Endothelial cell of umbilical vein (primary cell): ENCODE results near the gene EEFSEC. TPM values are rescaled to one million over a fixed set of nuclear protein-coding genes. Genes with fewer than 3 reads are reported as not detected.

ENCODE experiments used
- BruUV-seq: library from RNA; stranded (reverse); fragments of 400-500 nt; replicated peaks from 2 replicates; lab custom pipeline; 2021; lab: Mats Ljungman, UMichigan
- CTCF ChIA-PET: fragments of 300-600, 350-600 bp; sonication (Branson Sonifier 250); formaldehyde crosslinking; loops from one replicate; lab custom pipeline; 2021; ENCODE audit warnings: antibody characterized with exemption, inconsistent platforms; lab: Charles Lee
- POLR2A ChIA-PET: fragments of 300-600, 350-600 bp; sonication (Branson Sonifier 250); formaldehyde crosslinking; loops from one replicate; lab custom pipeline; 2021; ENCODE audit warnings: antibody characterized with exemption, inconsistent platforms; lab: Charles Lee
- DNase-seq: peaks from one replicate; pipeline ENCODE4 v3.0.0-alpha.2; 2011; ENCODE audit warnings: low read depth, low spot score
- FAIRE-seq: peaks from 2 replicates; lab custom pipeline; 2011; peaks lifted over from hg19 to GRCh38; lab: Jason Lieb, UNC
- H2AFZ ChIP-seq: 2 replicates; pipeline ENCODE4 v1.6.0; 2012; ENCODE audit warnings: low read depth, low read length, control low read depth, inconsistent platforms
- H3K27ac ChIP-seq: 2 replicates; pipeline ENCODE4 v1.5.1; 2011; ENCODE audit warnings: low read depth, mild to moderate bottlenecking, control low read depth, low read length, moderate library complexity; ENCODE audit not compliant: insufficient read depth
- H3K27me3 ChIP-seq, 2 experiments: 2 replicates each; pipeline versions ENCODE4 v1.6.0 to v1.6.1; 2011; ENCODE audit warnings: low read length in 2 of 2, mixed read lengths in 1 of 2; ENCODE audit not compliant: control insufficient read depth in 2 of 2, insufficient read depth in 2 of 2
- H3K36me3 ChIP-seq, 2 experiments: 2 replicates in 1 of 2; 3 replicates in 1 of 2; pipeline ENCODE4 v1.5.1; 2011; ENCODE audit warnings: low read length in 2 of 2, mild to moderate bottlenecking in 1 of 2, moderate library complexity in 1 of 2; ENCODE audit not compliant: control insufficient read depth in 2 of 2, insufficient read depth in 2 of 2; ENCODE audit errors: extremely low read depth in 1 of 2
- H3K4me1 ChIP-seq: 3 replicates; pipeline ENCODE4 v1.5.1; 2011; ENCODE audit warnings: mild to moderate bottlenecking, low read length; ENCODE audit not compliant: control insufficient read depth, insufficient read depth; ENCODE audit errors: extremely low read depth
- H3K4me2 ChIP-seq: 2 replicates; pipeline ENCODE4 v1.6.1; 2011; ENCODE audit warnings: low read length, control low read depth, mixed read lengths; ENCODE audit not compliant: insufficient read depth
- H3K4me3 ChIP-seq, 3 experiments: fragments of 200-600 bp in 1 of 3; sonication (generic), shearing (Covaris generic) in 1 of 3; replicated peaks in 1 of 3; 2 replicates each; pipeline ENCODE4 v1.5.1; 2011 to 2016; ENCODE audit warnings: control low read depth in 3 of 3, low read length in 3 of 3, mild to moderate bottlenecking in 2 of 3, inconsistent platforms in 1 of 3, low read depth in 1 of 3, moderate library complexity in 1 of 3; ENCODE audit not compliant: insufficient read depth in 1 of 3
- H3K79me2 ChIP-seq: 2 replicates; pipeline ENCODE4 v1.6.0; 2012; ENCODE audit warnings: low read length, inconsistent platforms; ENCODE audit not compliant: control insufficient read depth, insufficient read depth
- H3K9ac ChIP-seq: replicated peaks from 2 replicates; pipeline ENCODE3; 2011; ENCODE audit warnings: low read length, control low read depth; ENCODE audit not compliant: insufficient read depth; ENCODE audit errors: extremely low read depth
- H3K9me1 ChIP-seq: replicated peaks from 3 replicates; pipeline ENCODE4 v1.6.0; 2011; ENCODE audit warnings: mild to moderate bottlenecking, low read length; ENCODE audit not compliant: control insufficient read depth, insufficient read depth; ENCODE audit errors: extremely low read depth
- H3K9me3 ChIP-seq: replicated peaks from 2 replicates; pipeline ENCODE4 v1.5.1; 2012; ENCODE audit warnings: low read length, inconsistent platforms; ENCODE audit not compliant: control insufficient read depth, insufficient read depth
- H4K20me1 ChIP-seq: replicated peaks from 2 replicates; pipeline ENCODE3; 2011; ENCODE audit warnings: mild to moderate bottlenecking, low read length; ENCODE audit not compliant: control insufficient read depth, insufficient read depth; ENCODE audit errors: extremely low read depth
- EZH2 ChIP-seq: IDR thresholded peaks from 2 replicates; pipeline ENCODE4 v1.6.1; 2012; ENCODE audit warnings: borderline replicate concordance, low read depth, mild to moderate bottlenecking, moderate library complexity, low read length, inconsistent platforms; ENCODE audit not compliant: severe bottlenecking
- FOS ChIP-seq: IDR thresholded peaks from 2 replicates; pipeline ENCODE4 v1.6.1; 2011; ENCODE audit warnings: mild to moderate bottlenecking, low read length, moderate library complexity, borderline replicate concordance; ENCODE audit not compliant: insufficient read depth
- GATA2 ChIP-seq: IDR thresholded peaks from 2 replicates; pipeline ENCODE4 v1.7.0; 2011; ENCODE audit warnings: low read depth, mild to moderate bottlenecking, moderate library complexity, mixed read lengths, low read length; ENCODE audit not compliant: insufficient read length, insufficient read depth
- JUN ChIP-seq: IDR thresholded peaks from 2 replicates; pipeline ENCODE4 v1.6.1; 2011; ENCODE audit warnings: borderline replicate concordance, low read depth; ENCODE audit not compliant: insufficient read length, insufficient read depth
- MYC ChIP-seq: IDR thresholded peaks from one replicate; pipeline ENCODE4 v1.6.1; 2011; ENCODE audit warnings: mild to moderate bottlenecking, low read depth, low read length
- POLR2A ChIP-seq: IDR thresholded peaks from 2 replicates; pipeline ENCODE4 v1.6.1; 2012; ENCODE audit warnings: low read depth, mild to moderate bottlenecking, control low read depth, low read length
- POLR2AphosphoS5 ChIP-seq: IDR thresholded peaks from 2 replicates; pipeline ENCODE4 v1.6.1; 2012; ENCODE audit warnings: low read depth, mild to moderate bottlenecking, control low read depth, low read length, moderate library complexity; ENCODE audit not compliant: insufficient read depth
- dilution Hi-C: fragments of 300-500 bp; cut with MboI; formaldehyde crosslinking; loops from one replicate; pipeline ENCODE4 v1.15.0; 2019; ENCODE audit warnings: low sequenced_read_pairs; ENCODE audit not compliant: extremely low pct_ligation_motif_present
- intact Hi-C: fragments of 100-400 bp; cut with micrococcal nuclease; formaldehyde crosslinking; loops from one replicate; pipeline ENCODE4 v1.10.0; 2022
- polyA plus RNA-seq, 4 experiments: library from polyadenylated mRNA; depleted of rRNA in 3 of 4; stranded (reverse) in 3 of 4; unstranded in 1 of 4; fragments of >200 nt; gene quantifications; 2 replicates each; pipeline versions ENCODE4 v1.2.1 to v1.2.3, GENCODE V29; 2011 to 2012; ENCODE audit warnings: missing spikeins in 1 of 4
- total RNA-seq: library from RNA; stranded (reverse); gene quantifications from 2 replicates; pipeline ENCODE4 v1.2.3, GENCODE V29; 2021
- TF ChIP-seq, protein P1 (sequence below): IDR thresholded peaks from 2 replicates; pipeline ENCODE4 v1.6.1; 2011; ENCODE audit not compliant: insufficient read depth, insufficient read length
- TF ChIP-seq, protein P2 (sequence below), 2 donors: IDR thresholded peaks; 1 replicate in 1 of 2; 2 replicates in 1 of 2; pipeline ENCODE4 v1.5.1; 2011; ENCODE audit warnings: low read length in 2 of 2, mild to moderate bottlenecking in 2 of 2, moderate library complexity in 2 of 2, control low read depth in 1 of 2, inconsistent platforms in 1 of 2, low read depth in 1 of 2; ENCODE audit not compliant: insufficient read depth in 1 of 2; ENCODE audit errors: extremely low read depth in 1 of 2

The EEFSEC gene
- total and polyA plus RNA-seq, 2 donors (not counting 3 experiments of a cell fraction or from before 2014, with no cell fraction given) = 13.1 to 14.5 TPM

DNA sequence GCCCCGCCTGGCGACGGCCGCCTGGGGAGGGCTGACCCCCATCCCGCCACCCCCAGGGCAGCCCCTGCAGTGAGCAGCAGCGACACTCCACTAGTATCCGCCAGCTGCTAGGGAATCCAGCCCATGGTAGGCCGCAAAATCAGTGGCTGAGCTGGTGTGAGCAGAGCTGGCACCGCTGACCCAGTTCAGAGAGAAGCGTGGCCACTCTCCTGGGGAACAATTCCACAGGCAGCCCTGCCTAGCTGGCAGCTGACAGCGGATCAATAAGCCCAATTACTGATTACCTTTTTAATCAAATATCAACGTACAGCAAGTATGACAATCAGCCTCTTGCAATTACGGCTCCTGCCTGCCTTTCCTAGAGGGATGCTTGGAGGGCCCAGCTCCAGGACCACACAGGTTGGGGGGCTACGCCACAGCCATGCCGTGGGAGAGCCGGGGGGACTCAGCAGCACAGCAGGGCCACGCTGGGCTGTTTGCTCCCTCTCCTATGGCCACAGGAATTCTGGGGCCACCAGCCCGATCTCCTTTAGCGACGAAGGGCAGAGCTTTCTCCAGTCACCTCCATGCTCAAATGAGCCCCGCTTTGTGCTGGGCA lies 299.5 kb downstream of the EEFSEC start:
- Histone ChIP-seq H3K79me2 (no peaks in the 10 kb centered on the region), H3K4me2 (no peak overlapping the region), H3K9me1 (no peaks in the 10 kb centered on the region), H3K9me3 (no peaks in the 10 kb centered on the region), H3K27ac (no peak overlapping the region), H3K4me1 (peaks cover 6% of the 10 kb centered on the region), H2AFZ (no peak overlapping the region), H3K36me3 (no peaks in the 10 kb centered on the region), H4K20me1 (no peaks in the 10 kb centered on the region), H3K4me3 (no peak overlapping the region), H3K9ac (no peak overlapping the region), H3K27me3 (peaks cover 5 to 22% of the 10 kb centered on the region in 2 experiments)
- DNase-seq = no peak
- FAIRE-seq = no peak
- dilution Hi-C loops (no loop called here), intact Hi-C loops (no loop called here)
- POLR2A ChIA-PET = no interaction called here
- TF ChIP-seq POLR2A (no peak), FOS (no peak), GATA2 (no peak), EZH2 (no peak), MYC (no peak), POLR2AphosphoS5 (no peak), JUN (no peak)
- TF ChIP-seq, protein P1, sequence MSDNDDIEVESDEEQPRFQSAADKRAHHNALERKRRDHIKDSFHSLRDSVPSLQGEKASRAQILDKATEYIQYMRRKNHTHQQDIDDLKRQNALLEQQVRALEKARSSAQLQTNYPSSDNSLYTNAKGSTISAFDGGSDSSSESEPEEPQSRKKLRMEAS = no peak
- TF ChIP-seq, protein P2, sequence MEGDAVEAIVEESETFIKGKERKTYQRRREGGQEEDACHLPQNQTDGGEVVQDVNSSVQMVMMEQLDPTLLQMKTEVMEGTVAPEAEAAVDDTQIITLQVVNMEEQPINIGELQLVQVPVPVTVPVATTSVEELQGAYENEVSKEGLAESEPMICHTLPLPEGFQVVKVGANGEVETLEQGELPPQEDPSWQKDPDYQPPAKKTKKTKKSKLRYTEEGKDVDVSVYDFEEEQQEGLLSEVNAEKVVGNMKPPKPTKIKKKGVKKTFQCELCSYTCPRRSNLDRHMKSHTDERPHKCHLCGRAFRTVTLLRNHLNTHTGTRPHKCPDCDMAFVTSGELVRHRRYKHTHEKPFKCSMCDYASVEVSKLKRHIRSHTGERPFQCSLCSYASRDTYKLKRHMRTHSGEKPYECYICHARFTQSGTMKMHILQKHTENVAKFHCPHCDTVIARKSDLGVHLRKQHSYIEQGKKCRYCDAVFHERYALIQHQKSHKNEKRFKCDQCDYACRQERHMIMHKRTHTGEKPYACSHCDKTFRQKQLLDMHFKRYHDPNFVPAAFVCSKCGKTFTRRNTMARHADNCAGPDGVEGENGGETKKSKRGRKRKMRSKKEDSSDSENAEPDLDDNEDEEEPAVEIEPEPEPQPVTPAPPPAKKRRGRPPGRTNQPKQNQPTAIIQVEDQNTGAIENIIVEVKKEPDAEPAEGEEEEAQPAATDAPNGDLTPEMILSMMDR (IDR thresholded peaks at IDR 0.05; ENCODE audit: extremely low read depth in 1 of 2, insufficient read depth in 1 of 2, low read depth in 1 of 2, low read length in 2 of 2) = no peak
- BruUV-seq = no TSS peak
- CTCF ChIA-PET = interaction anchor here (1.6 kb wide), 1 partner anchor 16 kb away, joined by 3 read pairs; no protein-coding TSS in a partner anchor
